Activated CD8-positive, alpha-beta T cell treated with anti-CD3 and anti-CD28 coated beads for 36 hours (primary cell): ENCODE data around the gene DMPK. TPM values are rescaled to one million over a fixed set of nuclear protein-coding genes. Genes with fewer than 3 reads are reported as not detected.
A peak's percentile ranks its signal among the peaks of the same experiment; 100 is the strongest.
"Not testable (repeated sequence)": the region's sequence is repeated elsewhere in the genome, so short reads cannot be mapped to it uniquely, and the experiment has no call there.

ENCODE experiments used
- ATAC-seq: fragments of 200-7000 bp; cut with Tn5 transposase; one replicate; pipeline ENCODE4 v1.10.0; 2021; ENCODE audit warnings: mild to moderate bottlenecking, moderate library complexity
- CTCF ChIA-PET: fragments of 350-600 bp; sonication (Branson Sonifier 250); formaldehyde crosslinking; loops from one replicate; lab custom pipeline; 2021; ENCODE audit warnings: antibody characterized with exemption; lab: Charles Lee
- POLR2A ChIA-PET: fragments of 350-600 bp; sonication (Branson Sonifier 250); formaldehyde crosslinking; loops from one replicate; lab custom pipeline; 2021; ENCODE audit warnings: antibody characterized with exemption; lab: Charles Lee
- DNase-seq: peaks from one replicate; pipeline ENCODE4 v3.0.0-alpha.2; 2020
- H3K27ac Mint-ChIP-seq: one replicate; pipeline ENCODE4 v1.8.0; 2021; ENCODE audit warnings: mild to moderate bottlenecking, mixed read lengths
- H3K27me3 Mint-ChIP-seq: one replicate; pipeline ENCODE4 v1.8.0; 2021; ENCODE audit warnings: mixed read lengths
- H3K36me3 Mint-ChIP-seq: one replicate; pipeline ENCODE4 v1.8.0; 2021; ENCODE audit warnings: low read depth, mixed read lengths
- H3K4me1 Mint-ChIP-seq: one replicate; pipeline ENCODE4 v1.8.0; 2021; ENCODE audit warnings: low read depth, mixed read lengths
- H3K4me3 Mint-ChIP-seq: one replicate; pipeline ENCODE4 v1.8.0; 2021; ENCODE audit warnings: mild to moderate bottlenecking, moderate library complexity, mixed read lengths
- H3K9me3 Mint-ChIP-seq: one replicate; pipeline ENCODE4 v1.8.0; 2021; ENCODE audit warnings: mixed read lengths
- intact Hi-C: fragments of 100-400 bp; cut with micrococcal nuclease; formaldehyde crosslinking; loops from one replicate; pipeline ENCODE4 v1.10.0; 2022
- total RNA-seq, 2 experiments: library from RNA; stranded (reverse); gene quantifications; one replicate each; pipeline ENCODE4 v1.2.3, GENCODE V29; 2021
- TF ChIP-seq, protein P1 (sequence below): fragments of 200-600 bp; IDR thresholded peaks from one replicate; pipeline ENCODE4 v1.8.0; 2022; ENCODE audit warnings: antibody characterized with exemption, mild to moderate bottlenecking

DMPK gene
- total RNA-seq, 2 experiments from 2014 or later: 5.8 to 8.0 TPM

GRCh38 chr19:45733160-45733810 lies 49.0 kb downstream of the DMPK start, which contains the start of gene MEIOSIN:
MEIOSIN (plus strand) TSS chr19:45733439; CDS start chr19:45735377, 1,938 bp downstream.
- intact Hi-C loops: no loop called here
- Mint-ChIP-seq H3K36me3 (peaks cover 1% of the 10 kb centered on the region), H3K27me3 (no peaks in the 10 kb centered on the region), H3K27ac (no peak within 1 kb of the TSS), H3K4me1 (peaks cover 14% of the 10 kb centered on the region), H3K9me3 (no peaks in the 10 kb centered on the region), H3K4me3 (peak within 1 kb of the TSS; percentile 31)
- ATAC-seq: no peak
- CTCF ChIA-PET: interaction anchor here (1.3 to 1.8 kb wide), 2 partner anchors 46 to 84 kb away, joined by 3 to 5 read pairs; no protein-coding TSS in a partner anchor
- POLR2A ChIA-PET: interaction anchor here (0.6 to 0.9 kb wide), 3 partner anchors 16 to 41 kb away, joined by 3 to 4 read pairs (median 3); partner anchors contain the start of genes QPCTL and SNRPD2
- DNase-seq: no peak
- TF ChIP-seq, protein P1, sequence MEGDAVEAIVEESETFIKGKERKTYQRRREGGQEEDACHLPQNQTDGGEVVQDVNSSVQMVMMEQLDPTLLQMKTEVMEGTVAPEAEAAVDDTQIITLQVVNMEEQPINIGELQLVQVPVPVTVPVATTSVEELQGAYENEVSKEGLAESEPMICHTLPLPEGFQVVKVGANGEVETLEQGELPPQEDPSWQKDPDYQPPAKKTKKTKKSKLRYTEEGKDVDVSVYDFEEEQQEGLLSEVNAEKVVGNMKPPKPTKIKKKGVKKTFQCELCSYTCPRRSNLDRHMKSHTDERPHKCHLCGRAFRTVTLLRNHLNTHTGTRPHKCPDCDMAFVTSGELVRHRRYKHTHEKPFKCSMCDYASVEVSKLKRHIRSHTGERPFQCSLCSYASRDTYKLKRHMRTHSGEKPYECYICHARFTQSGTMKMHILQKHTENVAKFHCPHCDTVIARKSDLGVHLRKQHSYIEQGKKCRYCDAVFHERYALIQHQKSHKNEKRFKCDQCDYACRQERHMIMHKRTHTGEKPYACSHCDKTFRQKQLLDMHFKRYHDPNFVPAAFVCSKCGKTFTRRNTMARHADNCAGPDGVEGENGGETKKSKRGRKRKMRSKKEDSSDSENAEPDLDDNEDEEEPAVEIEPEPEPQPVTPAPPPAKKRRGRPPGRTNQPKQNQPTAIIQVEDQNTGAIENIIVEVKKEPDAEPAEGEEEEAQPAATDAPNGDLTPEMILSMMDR: no peak

DNA sequence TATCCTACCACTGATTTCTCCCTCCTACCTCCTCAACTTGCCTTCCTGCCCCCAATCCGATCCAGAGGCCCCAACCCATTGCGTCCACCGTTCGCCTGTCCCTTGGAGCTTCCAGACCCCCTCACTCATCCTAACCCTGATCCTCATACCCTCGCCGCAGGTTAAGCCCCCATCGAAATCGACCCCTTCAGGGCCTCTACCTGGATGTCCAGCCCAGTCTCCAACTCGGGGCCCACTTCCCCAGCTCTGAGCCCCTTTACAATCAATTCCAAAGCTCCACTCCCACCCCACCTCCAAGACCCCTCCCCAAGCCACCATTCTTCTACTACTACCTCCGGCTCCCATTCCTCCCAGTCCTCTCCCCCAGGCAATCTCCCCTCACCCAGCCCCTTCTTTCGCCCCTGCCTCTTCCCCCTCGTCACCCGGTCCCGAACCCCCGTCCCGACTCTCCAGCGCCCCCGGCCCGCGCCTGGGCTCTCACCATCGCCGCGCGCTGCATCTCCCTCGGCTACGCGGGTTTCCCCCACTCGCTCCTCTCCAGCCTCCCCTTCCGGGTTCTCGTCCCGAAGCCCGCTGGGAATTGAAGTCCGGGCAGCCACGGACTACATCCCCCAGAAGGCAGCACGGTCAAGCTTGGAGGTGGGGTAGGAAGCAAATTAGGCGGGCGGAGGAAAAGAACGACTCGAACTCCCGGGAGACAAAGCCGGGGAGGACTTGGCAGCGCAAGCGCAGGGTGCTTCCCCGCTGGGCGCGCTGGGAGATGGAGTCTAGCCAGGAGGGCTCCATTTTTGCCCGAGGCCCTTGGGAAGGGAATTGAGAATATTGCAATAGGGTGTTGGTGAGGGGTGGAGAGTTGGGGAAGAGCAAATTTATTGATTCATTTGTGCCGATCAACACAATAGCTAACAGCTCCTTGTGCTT lies 51.7 kb downstream of the DMPK start, which contains the start of gene FBXO46:
Gene FBXO46 (minus strand): TSS at position 529 of the 921 bp plus-strand sequence. CDS start 17,401 bp downstream, outside the sequence.
- H3K9me3 Mint-ChIP-seq: no peaks in the 10 kb centered on the region
- H3K4me3 Mint-ChIP-seq: peak within 1 kb of the TSS; percentile 96
- TF ChIP-seq, protein P1: no peak
- H3K27me3 Mint-ChIP-seq: no peaks in the 10 kb centered on the region
- H3K4me1 Mint-ChIP-seq: peaks cover 24% of the 10 kb centered on the region
- intact Hi-C loops: no loop called here
- ATAC-seq (peak; percentile 99), DNase-seq (peak; percentile 98)
- peaks cover 4% of the 10 kb centered on the region for H3K36me3 Mint-ChIP-seq
- ChIA-PET CTCF (interaction anchor here (1.1 to 3.8 kb wide), 7 partner anchors 14 to 245 kb away, joined by 3 to 18 read pairs (median 5); partner anchors contain the start of gene SIX5), POLR2A (interaction anchor here (1.2 to 3.7 kb wide), 8 partner anchors 8 to 36 kb away, joined by 3 to 23 read pairs (median 4); no protein-coding TSS in a partner anchor)
- peak within 1 kb of the TSS; percentile 94 for H3K27ac Mint-ChIP-seq

GRCh38 chr19:45729800-45730290 lies 52.4 kb downstream of the DMPK start:
- POLR2A ChIA-PET: interaction anchor here (0.8 to 3.7 kb wide), 5 partner anchors 10 to 38 kb away, joined by 3 to 23 read pairs (median 4); partner anchors contain the start of genes QPCTL and SNRPD2
- intact Hi-C loops: no loop called here
- ATAC-seq (no peak), DNase-seq (peak; percentile 24)
- Mint-ChIP-seq H3K36me3 (peaks cover 4% of the 10 kb centered on the region), H3K4me1 (peaks cover 24% of the 10 kb centered on the region), H3K27me3 (no peaks in the 10 kb centered on the region), H3K4me3 (peak overlapping the region; percentile 96), H3K27ac (peak overlapping the region; percentile 94), H3K9me3 (no peaks in the 10 kb centered on the region)
- CTCF ChIA-PET: interaction anchor here (1.0 to 3.8 kb wide), 7 partner anchors 13 to 244 kb away, joined by 3 to 18 read pairs (median 5); partner anchors contain the start of gene SIX5
- TF ChIP-seq, protein P1: no peak

GRCh38 chr19:45728683-45729082 lies 53.6 kb downstream of the DMPK start:
- intact Hi-C loops, CTCF ChIA-PET, H3K27ac Mint-ChIP-seq, H3K27me3 Mint-ChIP-seq, H3K36me3 Mint-ChIP-seq, H3K4me3 Mint-ChIP-seq, ATAC-seq, H3K9me3 Mint-ChIP-seq, DNase-seq: not testable (repeated sequence)
- POLR2A ChIA-PET: interaction anchor here (0.6 to 3.7 kb wide), 3 partner anchors 9 to 71 kb away, joined by 3 to 23 read pairs (median 6); no protein-coding TSS in a partner anchor
- peaks cover 30% of the 10 kb centered on the region for H3K4me1 Mint-ChIP-seq

GRCh38 chr19:45720065-45720464 lies 62.2 kb downstream of the DMPK start:
- H3K4me3 Mint-ChIP-seq, H3K9me3 Mint-ChIP-seq, intact Hi-C loops, H3K27ac Mint-ChIP-seq, ATAC-seq, H3K27me3 Mint-ChIP-seq, DNase-seq: not testable (repeated sequence)
- peaks cover 37% of the 10 kb centered on the region for H3K4me1 Mint-ChIP-seq
- CTCF ChIA-PET: interaction anchor here (1.3 kb wide), 1 partner anchor 43 kb away, joined by 3 read pairs; no protein-coding TSS in a partner anchor
- POLR2A ChIA-PET: interaction anchor here (1.0 to 1.5 kb wide), 3 partner anchors 9 to 166 kb away, joined by 3 to 6 read pairs (median 3); partner anchors contain the start of gene IRF2BP1
- H3K36me3 Mint-ChIP-seq: peaks cover 33% of the 10 kb centered on the region

Other genes starting within 250 kb of the DMPK start
- gene OPA3, start 197.7 kb downstream of the DMPK start, total RNA-seq: 10 to 100 TPM; 13.7 to 14.3 TPM
- not detected for gene GPR4, start 180.3 kb downstream of the DMPK start, total RNA-seq
- 100 to 1,000 TPM; 103 to 113 TPM for gene EML2, start 143.1 kb downstream of the DMPK start, total RNA-seq
- 1 to 10 TPM; 5.9 to 6.8 TPM for gene GIPR, start 114.3 kb downstream of the DMPK start, total RNA-seq
- gene SNRPD2, start 90.5 kb downstream of the DMPK start, total RNA-seq: 100 to 1,000 TPM; 918 to 967 TPM
- 10 to 100 TPM; 31.6 to 31.7 TPM for gene QPCTL, start 89.8 kb downstream of the DMPK start, total RNA-seq
- gene FBXO46, start 51.6 kb downstream of the DMPK start, total RNA-seq: 10 to 100 TPM; 28.6 to 34.7 TPM
- not detected for gene MEIOSIN, start 49.1 kb downstream of the DMPK start, total RNA-seq
- 1 to 10 TPM in 1 of 2 experiments, under 1 TPM in 1; 0.97 to 1.5 TPM for gene SIX5, start 13.2 kb downstream of the DMPK start, total RNA-seq
- 10 to 100 TPM; 23.5 to 26.0 TPM for gene DMWD, start 10.4 kb upstream of the DMPK start, total RNA-seq
- under 1 TPM; 0.41 to 0.63 TPM for gene RSPH6A, start 32.8 kb upstream of the DMPK start, total RNA-seq
- gene SYMPK, start 80.7 kb upstream of the DMPK start, total RNA-seq: 100 to 1,000 TPM in 1 of 2 experiments, 10 to 100 TPM in 1; 96.8 to 114 TPM
- gene FOXA3, start 81.8 kb upstream of the DMPK start, total RNA-seq: under 1 TPM in 1 of 2 experiments, not detected in 1; 0.36 TPM
- 10 to 100 TPM; 15.3 to 17.2 TPM for gene IRF2BP1, start 103.7 kb upstream of the DMPK start, total RNA-seq
- gene MYPOP, start 120.1 kb upstream of the DMPK start, total RNA-seq: 1 to 10 TPM; 4.1 to 5.0 TPM
- gene NANOS2, start 132.3 kb upstream of the DMPK start, total RNA-seq: not detected
- not detected for gene NOVA2, start 191.4 kb upstream of the DMPK start, total RNA-seq
- gene CCDC61, start 213.0 kb upstream of the DMPK start, total RNA-seq: 10 to 100 TPM; 26.9 to 29.2 TPM
- not detected for gene PGLYRP1, start 240.6 kb upstream of the DMPK start, total RNA-seq